Stimulated activated CD8-positive, alpha-beta memory T cell treated with anti-CD3 and anti-CD28 coated beads, Interleukin-12 subunit alpha, Interleukin-12 subunit beta, amount 100 ng/mL, for 4 hours (primary cell): ENCODE measurements around the gene TMED4.
"Not testable (repeated sequence)": the region's sequence is repeated elsewhere in the genome, so short reads cannot be mapped to it uniquely, and the experiment has no call there.

Experiments
- DNase-seq: peaks from one replicate; pipeline ENCODE4 v3.0.0-alpha.2; 2020; ENCODE audit warnings: low read depth

TMED4 gene

GRCh38 chr7:44607141-44608068 lies 25.4 kb upstream of the TMED4 start:
- no peak for DNase-seq

- peak; percentile 98 for DNase-seq
Observed at GRCh38 chr7:44606341-44607140, 24.5 kb upstream of the TMED4 start, which contains the start of gene OGDH. Gene OGDH, plus strand, starts transcription at chr7:44606627. Its CDS starts 17,717 bp downstream, at chr7:44624344.

- DNase-seq: no peak
Observed at GRCh38 chr7:44604941-44605340, 22.9 kb upstream of the TMED4 start.

GRCh38 chr7:44603193-44603592 lies 21.2 kb upstream of the TMED4 start:
- DNase-seq: no peak

- no peak for DNase-seq
Observed at GRCh38 chr7:44602576-44602910, 20.5 kb upstream of the TMED4 start.

- no peak for DNase-seq
Observed at GRCh38 chr7:44599222-44599621, 17.2 kb upstream of the TMED4 start.

GRCh38 chr7:44597181-44597580 lies 15.2 kb upstream of the TMED4 start:
- DNase-seq: not testable (repeated sequence)

- no peak for DNase-seq
Observed at GRCh38 chr7:44595934-44596635, 14.1 kb upstream of the TMED4 start.

- DNase-seq: no peak
Observed at GRCh38 chr7:44590910-44591309, 8.9 kb upstream of the TMED4 start.

- DNase-seq: peak; percentile 17
Observed at GRCh38 chr7:44587843-44588711, 6.0 kb upstream of the TMED4 start.

GRCh38 chr7:44583146-44583865 lies 1.3 kb upstream of the TMED4 start:
- no peak for DNase-seq

GRCh38 chr7:44580945-44581878 lies 819 bp downstream of the TMED4 start:
- no peak for DNase-seq

- no peak for DNase-seq
Observed at GRCh38 chr7:44576228-44576627, 5.8 kb downstream of the TMED4 start.

GRCh38 chr7:44575054-44575453 lies 7.0 kb downstream of the TMED4 start:
- no peak for DNase-seq

- DNase-seq: no peak
Observed at GRCh38 chr7:44574287-44574872, 7.7 kb downstream of the TMED4 start.

GRCh38 chr7:44573464-44574286 lies 8.4 kb downstream of the TMED4 start, which contains the start of gene DDX56:
Gene DDX56, minus strand, starts transcription at chr7:44573908. Its CDS starts 13 bp downstream, at chr7:44573895.
- DNase-seq: peak; percentile 86

GRCh38 chr7:44572771-44573170 lies 9.3 kb downstream of the TMED4 start:
- DNase-seq: no peak

- DNase-seq: no peak
Observed at GRCh38 chr7:44569959-44570358, 12.1 kb downstream of the TMED4 start.
